ENCODE measurements around the gene PATL1. TPM values are rescaled to one million over a fixed set of nuclear protein-coding genes. Genes with fewer than 3 reads are reported as not detected.

PATL1 gene
- total RNA-seq, 1 donor from 2014 or later, result 20.6 TPM

GRCh38 chr11:59614277-59615119 is 54.3 kb downstream of the PATL1 start:
- DNase-seq (ENCODE audit: low read depth), result no peak

- DNase-seq (ENCODE audit: low read depth), result peak; percentile 16
Measured at GRCh38 chr11:59611570-59612565, 57.0 kb downstream of the PATL1 start.

- no peak for DNase-seq (ENCODE audit: low read depth)
Measured at GRCh38 chr11:59610289-59610688, 58.5 kb downstream of the PATL1 start.

- no peak for DNase-seq (ENCODE audit: low read depth)
Measured at GRCh38 chr11:59607703-59608454, 61.0 kb downstream of the PATL1 start.

GRCh38 chr11:59602432-59602831 is 66.4 kb downstream of the PATL1 start:
- no peak for DNase-seq (ENCODE audit: low read depth)

GRCh38 chr11:59601788-59602187 is 67.0 kb downstream of the PATL1 start:
- peak; percentile 74 for DNase-seq (ENCODE audit: low read depth)

- no peak for DNase-seq (ENCODE audit: low read depth)
Measured at GRCh38 chr11:59600636-59601035, 68.2 kb downstream of the PATL1 start.

- no peak for DNase-seq (ENCODE audit: low read depth)
Measured at GRCh38 chr11:59600234-59600633, 68.6 kb downstream of the PATL1 start.

- no peak for DNase-seq (ENCODE audit: low read depth)
Measured at GRCh38 chr11:59598961-59599360, 69.9 kb downstream of the PATL1 start.

Other genes with a start within 250 kb of the PATL1 start
- gene OR5A2, start 242.6 kb downstream of the PATL1 start, total RNA-seq, result not detected in 2 replicates
- gene OR5A1, start 232.6 kb downstream of the PATL1 start, total RNA-seq, result not detected in 2 replicates
- gene OR4D6, start 212.1 kb downstream of the PATL1 start, total RNA-seq, result not detected in 2 replicates
- gene OR4D10, start 195.7 kb downstream of the PATL1 start, total RNA-seq, result not detected in 2 replicates
- not detected in 2 replicates for gene OR4D11, start 165.5 kb downstream of the PATL1 start, total RNA-seq
- not detected in 2 replicates for gene OR4D9, start 157.5 kb downstream of the PATL1 start, total RNA-seq
- 32.0 and 71.3 TPM in 2 replicates for gene OSBP, start 53.3 kb downstream of the PATL1 start, total RNA-seq
- gene OR10V1, start 44.8 kb upstream of the PATL1 start, total RNA-seq, result not detected in 2 replicates
- gene STX3, start 86.3 kb upstream of the PATL1 start, total RNA-seq, result 58.0 and 91.6 TPM in 2 replicates
- 43.2 and 43.9 TPM in 2 replicates for gene MRPL16, start 141.7 kb upstream of the PATL1 start, total RNA-seq
- gene CBLIF, start 176.5 kb upstream of the PATL1 start, total RNA-seq, result not detected in 2 replicates
- gene TCN1, start 197.4 kb upstream of the PATL1 start, total RNA-seq, result 1.9 TPM in 1 of 2 replicates, not detected in the other
- gene OOSP3, start 209.7 kb upstream of the PATL1 start, total RNA-seq, result not detected in 2 replicates